PC-3 (cell line): ENCODE results near the gene EBPL. TPM values are rescaled to one million over a fixed set of nuclear protein-coding genes. Genes with fewer than 3 reads are reported as not detected.

Experiments
- ATAC-seq: fragments of 200-7000 bp; cut with Tn5 transposase; 2 replicates; pipeline ENCODE4 v1.9.1; 2020; ENCODE audit warnings: mild to moderate bottlenecking, moderate library complexity
- BruUV-seq: library from RNA; stranded (reverse); fragments of 400-500 nt; replicated peaks from 2 replicates; lab custom pipeline; 2021; lab: Mats Ljungman, UMichigan
- CTCF ChIA-PET: fragments of 300-600 bp; sonication (Branson Sonifier 250); formaldehyde crosslinking; loops from one replicate; lab custom pipeline; 2022; ENCODE audit warnings: antibody characterized with exemption; lab: Charles Lee
- POLR2A ChIA-PET: fragments of 300-600 bp; sonication (Branson Sonifier 250); formaldehyde crosslinking; loops from one replicate; lab custom pipeline; 2022; ENCODE audit warnings: antibody characterized with exemption; ENCODE audit not compliant: unreplicated experiment; lab: Charles Lee
- DNase-seq: peaks from one replicate; pipeline ENCODE4 v3.0.0-alpha.2; 2015
- H2AFZ ChIP-seq: fragments of 300-600 bp; sonication (generic); 2 replicates; pipeline ENCODE4 v1.6.0; 2016; ENCODE audit warnings: antibody characterized with exemption, low read length
- H3F3A ChIP-seq: fragments of 300-600 bp; sonication (generic); one replicate; pipeline ENCODE4 v1.6.0; 2017; ENCODE audit warnings: antibody characterized with exemption, low read length, control low read depth, mild to moderate bottlenecking; ENCODE audit not compliant: unreplicated experiment
- H3K27ac ChIP-seq: fragments of 300-600 bp; sonication (generic); 2 replicates; pipeline ENCODE4 v1.5.1; 2016; ENCODE audit warnings: mild to moderate bottlenecking, low read length
- H3K27me3 ChIP-seq: fragments of 300-600 bp; sonication (generic); 2 replicates; pipeline ENCODE4 v1.6.1; 2016; ENCODE audit warnings: low read length, mixed read lengths
- H3K36me3 ChIP-seq: fragments of 300-600 bp; sonication (generic); 2 replicates; pipeline ENCODE4 v1.6.1; 2016; ENCODE audit warnings: low read depth, mixed run types, low read length, mixed read lengths
- H3K4me1 ChIP-seq: fragments of 300-600 bp; sonication (generic); 2 replicates; pipeline ENCODE4 v1.5.1; 2016; ENCODE audit warnings: low read length; ENCODE audit not compliant: insufficient read depth
- H3K4me2 ChIP-seq: fragments of 300-600 bp; sonication (generic); 2 replicates; pipeline ENCODE4 v1.6.0; 2016; ENCODE audit warnings: low read length
- H3K4me3 ChIP-seq: fragments of 300-600 bp; sonication (generic); 2 replicates; pipeline ENCODE4 v1.5.1; 2016; ENCODE audit warnings: mild to moderate bottlenecking, low read length, mixed read lengths
- H3K79me2 ChIP-seq: fragments of 300-600 bp; sonication (generic); 2 replicates; pipeline ENCODE4 v1.6.1; 2017; ENCODE audit warnings: low read length, mixed read lengths
- H3K9ac ChIP-seq: fragments of 300-600 bp; sonication (generic); 2 replicates; pipeline ENCODE4 v1.6.0; 2016; ENCODE audit warnings: mild to moderate bottlenecking, low read length
- H3K9me2 ChIP-seq: fragments of 300-600 bp; sonication (generic); replicated peaks from 2 replicates; pipeline ENCODE4 v1.6.1; 2016; ENCODE audit warnings: mixed run types, low read length, mixed read lengths
- H3K9me3 ChIP-seq: fragments of 300-600 bp; sonication (generic); 2 replicates; pipeline ENCODE4 v1.6.1; 2016; ENCODE audit warnings: low read length, mixed read lengths
- H4K20me1 ChIP-seq: fragments of 300-600 bp; sonication (generic); 2 replicates; pipeline ENCODE4 v1.6.1; 2016; ENCODE audit warnings: low read length, mixed read lengths
- EZH2 ChIP-seq: fragments of 300-600 bp; sonication (generic); IDR thresholded peaks from one replicate; pipeline ENCODE4 v1.6.1; 2017; ENCODE audit warnings: antibody characterized with exemption, mild to moderate bottlenecking, low read length; ENCODE audit not compliant: unreplicated experiment
- EZH2phosphoT487 ChIP-seq: fragments of 300-600 bp; sonication (generic); IDR thresholded peaks from 2 replicates; pipeline ENCODE4 v1.6.1; 2018; ENCODE audit warnings: mild to moderate bottlenecking, antibody characterized with exemption, low read length, borderline replicate concordance
- intact Hi-C: fragments of 100-400 bp; cut with micrococcal nuclease; formaldehyde crosslinking; loops from 2 replicates; pipeline ENCODE4 v1.9.0; 2023
- total RNA-seq: library from RNA; depleted of rRNA; stranded (reverse); fragments of >200 nt; gene quantifications from 2 replicates; pipeline ENCODE4 v1.2.3, GENCODE V29; 2014
- TF ChIP-seq, protein P1 (sequence below): fragments of 300-600 bp; sonication (generic); conservative IDR thresholded peaks from 2 replicates; pipeline ENCODE4 v1.5.1; 2017; ENCODE audit warnings: antibody characterized with exemption, low read depth, mild to moderate bottlenecking, low read length

The EBPL gene
- total RNA-seq, 1 experiment from 2014 or later, result 108 TPM

DNA sequence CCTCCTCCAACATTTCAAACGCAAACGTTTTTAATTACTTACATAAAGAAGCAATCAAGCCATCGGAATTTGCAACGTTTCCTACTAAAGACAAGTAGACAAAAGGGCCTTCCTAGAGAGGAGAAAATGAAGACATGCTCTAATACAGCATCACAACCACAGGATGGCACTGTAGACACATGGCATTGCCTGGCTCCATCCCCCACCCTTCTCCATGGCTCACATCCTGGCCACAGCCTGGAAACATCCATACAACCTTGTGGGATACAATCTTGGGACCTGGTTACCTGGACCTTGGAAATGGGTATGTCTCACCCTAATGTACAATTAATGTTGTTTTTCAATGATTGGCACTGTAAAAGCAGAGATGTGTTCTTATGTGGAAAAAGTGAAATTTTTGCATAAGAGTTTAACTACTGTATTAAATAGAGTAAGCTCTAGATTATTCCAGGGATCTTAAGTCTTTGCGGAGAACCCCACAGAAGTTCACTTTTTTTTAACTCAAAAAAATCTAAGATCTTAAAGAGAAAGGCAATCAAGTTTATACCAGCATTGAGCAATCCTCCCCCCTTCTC, 21.5 kb downstream of the EBPL start:
- peak; percentile 68 for DNase-seq
- BruUV-seq, result no TSS peak
- Histone ChIP-seq H3K27me3 (no peaks in the 10 kb centered on the region), H3K9me3 (no peaks in the 10 kb centered on the region), H3K9ac (no peak overlapping the region), H3K4me1 (peaks cover 6% of the 10 kb centered on the region; the same call in 1 of the 2 replicates), H3K27ac (no peak overlapping the region), H2AFZ (no peak overlapping the region), H3K36me3 (peaks cover 13% of the 10 kb centered on the region), H3K79me2 (peaks cover 9% of the 10 kb centered on the region; the same call in 1 of the 2 replicates), H3K4me3 (no peak overlapping the region), H3K9me2 (no peaks in the 10 kb centered on the region), H3F3A (no peaks in the 10 kb centered on the region), H4K20me1 (no peaks in the 10 kb centered on the region), H3K4me2 (no peak overlapping the region)
- no peak for TF ChIP-seq EZH2phosphoT487
- TF ChIP-seq, protein P1, sequence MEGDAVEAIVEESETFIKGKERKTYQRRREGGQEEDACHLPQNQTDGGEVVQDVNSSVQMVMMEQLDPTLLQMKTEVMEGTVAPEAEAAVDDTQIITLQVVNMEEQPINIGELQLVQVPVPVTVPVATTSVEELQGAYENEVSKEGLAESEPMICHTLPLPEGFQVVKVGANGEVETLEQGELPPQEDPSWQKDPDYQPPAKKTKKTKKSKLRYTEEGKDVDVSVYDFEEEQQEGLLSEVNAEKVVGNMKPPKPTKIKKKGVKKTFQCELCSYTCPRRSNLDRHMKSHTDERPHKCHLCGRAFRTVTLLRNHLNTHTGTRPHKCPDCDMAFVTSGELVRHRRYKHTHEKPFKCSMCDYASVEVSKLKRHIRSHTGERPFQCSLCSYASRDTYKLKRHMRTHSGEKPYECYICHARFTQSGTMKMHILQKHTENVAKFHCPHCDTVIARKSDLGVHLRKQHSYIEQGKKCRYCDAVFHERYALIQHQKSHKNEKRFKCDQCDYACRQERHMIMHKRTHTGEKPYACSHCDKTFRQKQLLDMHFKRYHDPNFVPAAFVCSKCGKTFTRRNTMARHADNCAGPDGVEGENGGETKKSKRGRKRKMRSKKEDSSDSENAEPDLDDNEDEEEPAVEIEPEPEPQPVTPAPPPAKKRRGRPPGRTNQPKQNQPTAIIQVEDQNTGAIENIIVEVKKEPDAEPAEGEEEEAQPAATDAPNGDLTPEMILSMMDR, result peak; percentile 75
- CTCF ChIA-PET, result no interaction called here
- peak; percentile 88 for ATAC-seq
- intact Hi-C loops, result loop anchor here (1.0 to 5.0 kb wide), 3 partner anchors 121 to 412 kb away; no protein-coding TSS in a partner anchor
- POLR2A ChIA-PET, result no interaction called here

DNA sequence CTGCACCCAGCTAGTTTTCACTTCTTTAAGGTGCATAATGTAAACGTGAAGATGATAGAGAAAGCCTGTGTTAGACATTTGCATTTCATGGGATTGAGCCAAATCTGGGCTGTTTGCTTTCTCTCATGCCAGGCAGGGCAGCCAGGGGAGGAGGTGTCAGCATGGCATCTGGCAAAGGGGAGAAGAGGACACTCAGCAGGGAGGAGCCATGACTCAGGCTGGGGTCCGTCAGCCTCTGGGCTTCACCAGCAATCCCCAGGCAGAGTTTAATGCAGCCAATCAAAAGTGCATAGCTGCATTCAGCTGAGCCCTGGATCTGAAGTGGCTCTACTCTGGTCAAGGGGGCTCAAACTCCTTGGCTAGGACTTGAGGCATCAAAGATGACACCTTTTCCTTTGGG, 23.5 kb downstream of the EBPL start:
- Histone ChIP-seq H3K4me2 (no peak overlapping the region), H3K9ac (no peak overlapping the region), H3K9me3 (no peaks in the 10 kb centered on the region), H4K20me1 (no peaks in the 10 kb centered on the region), H3K9me2 (no peaks in the 10 kb centered on the region), H3K79me2 (0 out of 2 replicates have a peak, but pooled peaks cover 4% of the 10 kb centered on the region), H3K27ac (no peak overlapping the region), H2AFZ (no peak overlapping the region), H3K36me3 (peaks cover 13% of the 10 kb centered on the region), H3K4me1 (peaks cover 6% of the 10 kb centered on the region; the same call in 1 of the 2 replicates), H3F3A (no peaks in the 10 kb centered on the region), H3K27me3 (no peaks in the 10 kb centered on the region), H3K4me3 (no peak overlapping the region)
- ChIA-PET POLR2A (no interaction called here), CTCF (interaction anchor here (0.5 kb wide), 1 partner anchor 303 kb away, joined by 6 read pairs; no protein-coding TSS in a partner anchor)
- DNase-seq (peak; percentile 54), ATAC-seq (peak; percentile 93)
- BruUV-seq, result no TSS peak
- intact Hi-C loops, result loop anchor here (2.0 to 5.0 kb wide), 2 partner anchors 123 to 415 kb away; no protein-coding TSS in a partner anchor
- TF ChIP-seq EZH2phosphoT487 (no peak), EZH2 (no peak)
- TF ChIP-seq, protein P1, result no peak

DNA sequence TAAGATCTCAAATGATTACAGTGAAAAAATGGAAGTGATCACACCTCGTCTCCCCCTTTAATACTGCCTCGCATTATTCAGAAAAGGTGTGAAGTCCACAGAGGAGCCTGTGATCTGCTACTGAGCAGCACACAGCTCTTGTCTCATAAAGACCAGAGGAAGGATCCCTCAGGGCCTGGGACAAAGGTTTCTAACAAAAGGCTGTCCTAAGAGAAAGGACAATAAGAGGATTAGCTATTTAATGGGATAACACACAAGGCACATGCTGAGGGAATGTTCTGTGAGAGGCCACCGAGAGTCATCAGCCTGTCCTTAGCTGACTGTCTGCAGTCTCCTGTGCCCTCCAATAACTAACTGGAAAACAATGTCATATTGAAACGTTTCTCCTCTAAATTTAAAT, 26.7 kb downstream of the EBPL start:
- Histone ChIP-seq H3K27me3 (no peaks in the 10 kb centered on the region), H3K9me3 (no peaks in the 10 kb centered on the region), H2AFZ (no peak overlapping the region), H3K27ac (no peak overlapping the region), H3F3A (no peaks in the 10 kb centered on the region), H3K4me3 (no peak overlapping the region), H3K9me2 (no peaks in the 10 kb centered on the region), H3K36me3 (peaks cover 13% of the 10 kb centered on the region), H3K4me1 (peaks cover 6% of the 10 kb centered on the region; the same call in 1 of the 2 replicates), H3K79me2 (no peaks in the 10 kb centered on the region), H3K9ac (no peak overlapping the region), H4K20me1 (no peaks in the 10 kb centered on the region), H3K4me2 (no peak overlapping the region)
- CTCF ChIA-PET, result no interaction called here
- no TSS peak for BruUV-seq
- no peak for DNase-seq
- POLR2A ChIA-PET, result no interaction called here
- intact Hi-C loops, result loop anchor here (5.0 kb wide), 1 partner anchor 418 kb away; no protein-coding TSS in a partner anchor
- TF ChIP-seq EZH2 (no peak), EZH2phosphoT487 (no peak)
- TF ChIP-seq, protein P1, result no peak
- ATAC-seq, result no peak
